GM12801 (cell line): Measurements from ENCODE around the gene ATP2C2.

Source experiments
- CTCF ChIP-seq: IDR thresholded peaks from one replicate; pipeline ENCODE4 v1.5.1; 2011; ENCODE audit warnings: control low read depth; ENCODE audit not compliant: insufficient read length; ENCODE audit errors: extremely low read depth

Gene ATP2C2

GRCh38 chr16:84449156-84450140, 81.1 kb downstream of the ATP2C2 start:
- no peak for TF ChIP-seq CTCF

DNA sequence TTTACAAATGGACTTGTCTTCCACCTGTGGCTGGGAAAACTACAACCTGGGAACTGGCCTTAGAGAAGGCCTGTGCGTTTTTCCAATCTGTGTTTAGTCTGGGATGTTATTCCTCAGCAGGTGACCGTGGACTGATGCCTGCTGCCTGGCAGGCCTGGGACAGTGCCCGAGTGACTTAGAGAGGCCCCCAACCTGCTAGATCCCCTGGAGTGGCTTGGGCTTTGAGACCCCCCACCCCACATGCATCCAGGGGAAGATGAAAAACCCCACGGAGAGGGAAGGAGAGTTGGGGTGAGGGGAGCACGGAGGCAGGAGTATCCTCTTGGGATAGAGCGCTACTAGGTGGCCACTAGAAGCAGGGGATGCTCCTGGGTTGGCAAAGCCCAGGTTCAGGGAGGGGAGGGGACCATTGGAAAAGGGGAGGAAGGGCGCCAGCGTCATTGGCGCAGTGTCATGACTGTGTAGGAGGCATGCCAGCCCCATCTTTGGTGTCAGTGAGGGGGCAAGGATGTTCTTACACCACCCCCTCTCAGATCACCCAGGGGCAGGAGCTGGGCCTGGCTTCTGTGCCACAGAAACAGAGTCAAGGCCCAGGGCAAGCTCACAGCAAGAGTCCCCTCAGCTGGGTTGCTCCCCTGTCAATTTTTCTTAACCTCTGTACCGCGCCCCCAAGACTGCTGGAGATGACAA, 82.0 kb downstream of the ATP2C2 start:
- no peak for TF ChIP-seq CTCF

DNA sequence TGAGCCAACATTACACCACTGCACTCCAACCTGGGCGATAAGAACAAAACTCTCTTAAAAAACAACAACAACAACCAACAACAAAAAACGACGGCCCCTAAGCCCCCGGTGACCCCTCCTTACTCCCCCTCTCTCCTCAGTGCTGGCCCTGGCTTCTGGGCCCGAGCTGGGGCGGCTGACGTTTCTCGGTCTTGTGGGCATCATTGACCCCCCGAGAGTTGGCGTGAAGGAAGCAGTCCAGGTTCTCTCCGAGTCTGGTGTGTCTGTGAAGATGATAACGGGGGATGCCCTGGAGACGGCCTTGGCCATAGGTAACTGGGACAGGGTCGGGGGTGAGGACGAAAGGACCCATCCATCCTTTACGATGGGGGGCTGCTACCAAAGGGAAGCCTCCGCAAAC, 83.4 kb downstream of the ATP2C2 start:
- TF ChIP-seq CTCF: no peak

GRCh38 chr16:84453061-84453752, 84.9 kb downstream of the ATP2C2 start:
- no peak for TF ChIP-seq CTCF

- TF ChIP-seq CTCF: no peak
Measured at GRCh38 chr16:84454611-84455010, 86.3 kb downstream of the ATP2C2 start.

DNA sequence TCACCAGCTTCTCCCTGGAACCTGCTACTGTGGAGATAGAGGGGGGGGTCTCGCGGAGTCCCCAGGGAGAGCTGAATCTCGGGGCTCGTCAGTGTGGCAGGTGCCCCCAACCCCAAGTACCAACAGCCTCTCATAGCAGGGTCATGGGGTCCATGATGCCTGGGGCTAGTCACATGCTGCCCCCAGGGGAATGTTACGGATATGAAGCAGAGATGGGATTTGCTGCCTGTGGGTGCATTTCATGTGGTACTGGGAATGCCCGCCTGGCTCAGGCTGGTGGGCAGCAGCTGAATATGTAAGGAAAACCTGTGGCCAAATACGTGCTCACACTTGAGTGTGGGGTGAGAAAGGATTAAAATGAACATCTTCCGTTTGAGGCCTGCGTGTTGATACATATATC, 86.7 kb downstream of the ATP2C2 start:
- no peak for TF ChIP-seq CTCF
